ENCODE data around the gene CCDC78.

DNA sequence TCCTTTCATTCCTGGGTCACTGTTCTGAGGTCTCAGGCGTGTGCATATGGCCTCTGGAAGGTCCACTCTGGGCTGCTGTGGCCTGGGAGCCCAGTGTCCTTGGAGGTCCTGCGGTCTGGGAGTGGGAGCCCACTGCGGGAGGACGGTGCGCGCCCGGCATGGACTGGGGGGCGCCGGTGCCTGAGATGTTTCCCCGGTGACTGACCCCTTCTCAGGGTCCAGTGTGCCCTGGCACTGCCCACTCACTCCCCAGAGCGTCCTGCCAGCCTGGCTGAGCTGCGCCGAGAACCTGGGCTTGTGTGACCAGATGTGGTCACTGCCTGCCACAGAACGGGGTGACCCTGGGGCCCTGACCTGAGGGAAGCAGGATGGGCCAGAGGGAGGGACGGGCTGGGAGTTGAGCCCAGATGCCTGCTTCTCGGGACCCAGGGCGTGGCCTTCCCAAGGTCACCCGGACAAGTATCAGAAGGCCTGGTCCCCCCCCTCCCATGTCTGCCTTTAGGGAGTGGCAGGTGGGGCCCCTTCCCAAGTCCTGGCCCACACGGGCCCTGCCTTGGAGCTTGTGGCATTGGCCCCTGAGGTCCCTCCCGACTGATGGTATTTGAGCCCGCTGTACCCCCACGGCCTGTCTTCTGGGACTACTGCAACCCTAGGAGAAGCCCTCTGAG, 51.9 kb downstream of the CCDC78 start:
- TF ChIP-seq POLR2AphosphoS5 (IDR thresholded peaks at IDR 0.05) (no peak), REST (IDR thresholded peaks at IDR 0.05; ENCODE audit: borderline replicate concordance) (no peak), TAF1 (IDR thresholded peaks at IDR 0.05; ENCODE audit: low read depth) (no peak), RAD21 (conservative IDR thresholded peaks at IDR 0.05) (no peak), EP300 (conservative IDR thresholded peaks at IDR 0.05; ENCODE audit: poor library complexity, severe bottlenecking) (no peak), MXI1 (conservative IDR thresholded peaks at IDR 0.05; ENCODE audit: poor library complexity, severe bottlenecking) (no peak)

All from neural cell (in vitro differentiated cells).